Thymus (tissue), 11 donors: ENCODE results near the gene KDM4B. TPM values are rescaled to one million over a fixed set of nuclear protein-coding genes. Genes with fewer than 3 reads are reported as not detected.

Experiments used
- DNase-seq, 9 donors: peaks; one replicate each; pipeline ENCODE4 v3.0.0-alpha.2; 2013; ENCODE audit warnings: low spot score in 9 of 9, low read depth in 6 of 9, missing footprints in 1 of 9
- H3K27ac ChIP-seq, 2 donors: one replicate each; pipeline ENCODE4 v1.5.1; 2013; ENCODE audit warnings: control low read depth in 1 of 2, low read depth in 1 of 2, low read length in 1 of 2, mild to moderate bottlenecking in 1 of 2, moderate library complexity in 1 of 2
- H3K27me3 ChIP-seq, 2 donors: one replicate each; pipeline ENCODE4 v1.5.1; 2013; ENCODE audit warnings: low read length in 1 of 2; ENCODE audit not compliant: control insufficient read depth in 2 of 2, insufficient read depth in 1 of 2
- H3K36me3 ChIP-seq, 2 donors: one replicate each; pipeline ENCODE4 v1.5.1; 2013; ENCODE audit warnings: low read length in 1 of 2, mild to moderate bottlenecking in 1 of 2, moderate library complexity in 1 of 2; ENCODE audit not compliant: control insufficient read depth in 2 of 2, insufficient read depth in 2 of 2
- H3K4me1 ChIP-seq, 2 donors: one replicate each; pipeline ENCODE4 v1.5.1; 2013; ENCODE audit warnings: low read length in 2 of 2; ENCODE audit not compliant: control insufficient read depth in 2 of 2, insufficient read depth in 2 of 2
- H3K4me3 ChIP-seq, 2 donors: one replicate each; pipeline ENCODE4 v1.5.1; 2013; ENCODE audit warnings: low read length in 2 of 2, control low read depth in 1 of 2, mild to moderate bottlenecking in 1 of 2
- H3K9me3 ChIP-seq, 2 donors: one replicate each; pipeline ENCODE4 v1.5.1; 2013; ENCODE audit warnings: low read length in 1 of 2, mild to moderate bottlenecking in 1 of 2; ENCODE audit not compliant: control insufficient read depth in 2 of 2, insufficient read depth in 1 of 2
- WGBS: extraction: QIAGEN DNeasy Blood & Tissue Kit; methylation state at CpG from one replicate; pipeline ENCODE4 v1.1.7; 2013; 5-methylcytosine and 5-hydroxymethylcytosine counted together
- polyA plus RNA-seq: library from polyadenylated mRNA; stranded (reverse); fragments of 200-250 nt; gene quantifications from one replicate; pipeline ENCODE4 v1.2.3, GENCODE V29; 2013
- total RNA-seq: library from RNA; stranded (reverse); fragments of 120-200 nt; gene quantifications from one replicate; pipeline ENCODE4 v1.2.4, GENCODE V29; 2013
- donor health status: healthy.

KDM4B gene
- total and polyA plus RNA-seq, 2 donors = 8.6 to 24.6 TPM

DNA sequence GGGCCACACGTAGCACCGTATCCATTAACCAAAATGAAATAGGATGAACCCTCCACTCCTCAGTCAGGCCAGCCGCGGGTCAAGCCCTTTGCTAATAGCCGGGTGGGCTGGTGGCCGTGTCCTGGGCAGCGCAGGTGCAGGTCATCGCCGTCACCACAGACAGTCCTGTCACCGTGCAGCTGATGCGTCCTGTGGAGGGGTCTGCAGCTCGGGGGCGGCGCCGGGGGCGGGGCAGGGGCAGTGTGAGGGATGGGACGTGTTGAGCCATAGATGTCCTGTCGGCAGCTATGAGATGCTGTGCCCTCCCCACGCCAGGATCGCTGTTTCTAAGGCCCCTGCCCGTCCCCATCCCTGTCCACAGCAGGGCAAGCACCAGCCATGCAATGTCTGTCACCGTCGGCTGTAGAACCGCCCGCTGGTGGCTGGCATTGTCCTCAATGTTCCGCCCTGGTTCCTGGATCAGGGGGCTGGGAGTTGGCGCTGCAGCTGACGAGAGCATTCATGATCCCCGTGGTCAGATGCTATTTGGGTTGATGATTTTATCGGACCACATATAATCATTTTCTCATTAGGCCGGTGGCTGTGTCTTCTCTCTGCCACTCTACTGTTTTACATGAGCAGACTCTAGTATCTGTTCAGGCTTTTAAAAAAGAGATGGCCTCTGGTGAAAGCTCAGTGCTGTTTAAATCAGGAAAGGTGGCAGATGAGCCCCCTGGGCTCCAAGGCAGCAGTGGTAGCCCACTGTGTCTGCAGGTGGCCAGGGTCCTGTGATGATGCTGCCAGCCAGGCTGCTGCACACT is 126.1 kb downstream of the KDM4B start:
- no peak for DNase-seq
- Histone ChIP-seq H3K4me3 (no peak overlapping the region), H3K27me3 (no peaks in the 10 kb centered on the region), H3K9me3 (peaks cover 8 to 33% of the 10 kb centered on the region in 2 donors), H3K4me1 (peaks cover 0 to 14% of the 10 kb centered on the region in 2 donors), H3K36me3 (peaks cover 0 to 7% of the 10 kb centered on the region in 2 donors), H3K27ac (no peak overlapping the region)
- WGBS = 98% methylated on average over 31 of the region's 31 CpGs

DNA sequence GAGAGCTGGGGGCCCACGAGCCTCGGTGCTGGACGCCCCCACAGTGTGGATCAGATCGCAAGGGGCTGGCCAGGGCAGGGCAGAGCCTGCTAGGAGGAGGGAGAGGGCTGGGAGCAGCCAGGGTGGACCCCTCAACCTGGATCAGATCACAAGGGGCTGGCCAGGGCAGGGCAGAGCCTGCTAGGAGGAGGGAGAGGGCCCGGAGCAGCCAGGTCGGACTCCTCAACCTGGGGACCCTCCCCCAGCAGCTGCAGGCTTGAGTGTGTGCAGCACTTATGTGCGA is 126.6 kb downstream of the KDM4B start:
- no peak for DNase-seq
- H3K27me3 ChIP-seq = no peaks in the 10 kb centered on the region
- WGBS = 90% methylated on average over 7 of the region's 7 CpGs
- H3K9me3 ChIP-seq = peaks cover 8 to 38% of the 10 kb centered on the region in 2 donors
- H3K36me3 ChIP-seq = peaks cover 0 to 10% of the 10 kb centered on the region in 2 donors
- no peak overlapping the region for H3K27ac ChIP-seq
- peaks cover 0 to 14% of the 10 kb centered on the region in 2 donors for H3K4me1 ChIP-seq
- H3K4me3 ChIP-seq = no peak overlapping the region

DNA sequence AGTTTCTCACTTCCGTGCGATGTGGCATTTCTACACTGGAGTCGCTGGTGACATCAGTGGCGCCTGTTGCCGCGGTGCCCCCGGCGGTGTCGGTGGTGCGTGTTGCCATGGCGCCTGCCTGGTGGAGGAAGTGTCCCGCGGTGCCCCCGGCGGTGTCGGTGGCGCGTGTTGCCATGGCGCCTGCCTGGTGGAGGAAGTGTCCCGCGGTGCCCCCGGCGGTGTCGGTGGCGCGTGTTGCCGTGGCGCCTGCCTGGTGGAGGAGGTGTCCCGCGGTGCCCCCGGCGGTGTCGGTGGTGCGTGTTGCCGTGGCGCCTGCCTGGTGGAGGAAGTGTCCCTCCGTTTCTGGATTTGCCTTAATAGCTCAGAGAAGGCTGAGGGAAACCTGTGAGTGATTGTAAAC is 127.6 kb downstream of the KDM4B start:
- Histone ChIP-seq H3K36me3 (peaks cover 0 to 10% of the 10 kb centered on the region in 2 donors), H3K4me1 (peaks cover 0 to 7% of the 10 kb centered on the region in 2 donors), H3K27ac (no peak overlapping the region), H3K27me3 (no peaks in the 10 kb centered on the region), H3K4me3 (no peak overlapping the region), H3K9me3 (peaks cover 8 to 42% of the 10 kb centered on the region in 2 donors)
- WGBS = 98% methylated on average over 37 of the region's 37 CpGs
- DNase-seq = no peak

DNA sequence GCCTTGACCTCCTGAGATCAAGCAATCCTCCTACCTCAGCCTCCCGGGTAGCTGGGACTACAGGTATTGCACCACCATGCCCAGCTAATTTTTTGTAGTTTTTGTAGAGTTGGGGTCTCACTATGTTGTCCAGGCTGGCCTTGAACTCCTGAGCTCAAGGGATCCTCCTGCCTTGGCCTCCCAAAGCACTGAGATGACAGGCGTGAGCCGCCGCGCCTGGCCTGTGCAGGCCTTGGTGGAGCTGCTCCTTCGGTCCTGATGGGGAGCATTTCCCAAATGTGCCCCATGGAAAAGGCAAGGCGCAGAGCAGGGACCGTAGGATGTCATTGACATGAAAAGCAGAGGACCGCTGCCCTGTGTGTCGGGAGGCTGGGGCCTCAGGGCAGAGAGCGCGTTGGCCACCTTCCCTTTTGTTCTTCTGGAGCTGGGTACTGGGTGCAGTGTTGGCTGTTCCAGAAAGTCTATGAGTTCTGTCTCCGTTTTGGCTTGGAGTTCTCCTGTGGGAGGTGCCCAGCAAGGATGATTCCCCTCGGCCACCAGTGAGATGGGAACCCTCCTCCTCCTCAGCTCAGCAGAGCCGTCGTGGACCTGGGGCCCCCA is 128.5 kb downstream of the KDM4B start:
- no peak overlapping the region for H3K27ac ChIP-seq
- no peak overlapping the region for H3K4me3 ChIP-seq
- 98% methylated on average over 16 of the region's 16 CpGs for whole genome bisulfite sequencing
- H3K9me3 ChIP-seq = peaks cover 8 to 42% of the 10 kb centered on the region in 2 donors
- no peak for DNase-seq
- no peaks in the 10 kb centered on the region for H3K4me1 ChIP-seq
- no peaks in the 10 kb centered on the region for H3K27me3 ChIP-seq
- peaks cover 0 to 10% of the 10 kb centered on the region in 2 donors for H3K36me3 ChIP-seq

DNA sequence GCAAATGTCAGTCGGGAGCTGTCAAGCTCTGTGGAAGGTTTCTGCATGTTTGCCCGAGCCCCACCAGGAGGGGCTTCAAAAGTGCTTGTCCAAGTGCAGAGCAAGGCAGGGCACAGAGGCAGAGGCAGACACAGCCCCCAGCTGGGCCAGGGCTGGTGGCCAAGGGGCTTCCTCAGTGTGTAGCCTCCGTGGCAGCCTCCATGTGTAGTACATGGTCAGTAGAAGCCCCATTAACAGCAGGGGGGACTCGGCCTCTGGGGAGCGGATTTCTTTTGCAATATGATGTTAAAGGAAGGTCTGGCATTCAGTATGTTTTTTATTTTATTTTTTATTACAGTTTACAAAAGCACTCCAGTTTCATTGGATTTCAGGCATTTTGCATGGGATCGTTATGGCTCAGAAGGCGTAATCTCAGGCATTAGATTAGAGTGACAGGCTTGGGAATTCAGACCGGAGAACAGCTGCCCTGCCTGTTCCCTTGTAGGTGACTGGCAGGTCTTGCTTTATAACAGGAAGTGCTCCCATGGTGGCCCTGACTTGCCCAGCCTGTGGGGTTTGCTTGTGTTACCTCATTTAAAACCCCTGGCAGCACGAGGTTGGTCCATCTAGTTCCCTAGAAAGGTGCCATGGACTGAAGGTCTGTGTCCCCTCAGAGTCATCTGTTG is 129.2 kb downstream of the KDM4B start:
- Histone ChIP-seq H3K27me3 (no peaks in the 10 kb centered on the region), H3K9me3 (peaks cover 8 to 42% of the 10 kb centered on the region in 2 donors), H3K27ac (no peak overlapping the region), H3K4me3 (no peak overlapping the region), H3K36me3 (peaks cover 0 to 10% of the 10 kb centered on the region in 2 donors), H3K4me1 (no peaks in the 10 kb centered on the region)
- WGBS = 98% methylated on average over 9 of the region's 9 CpGs
- no peak for DNase-seq

DNA sequence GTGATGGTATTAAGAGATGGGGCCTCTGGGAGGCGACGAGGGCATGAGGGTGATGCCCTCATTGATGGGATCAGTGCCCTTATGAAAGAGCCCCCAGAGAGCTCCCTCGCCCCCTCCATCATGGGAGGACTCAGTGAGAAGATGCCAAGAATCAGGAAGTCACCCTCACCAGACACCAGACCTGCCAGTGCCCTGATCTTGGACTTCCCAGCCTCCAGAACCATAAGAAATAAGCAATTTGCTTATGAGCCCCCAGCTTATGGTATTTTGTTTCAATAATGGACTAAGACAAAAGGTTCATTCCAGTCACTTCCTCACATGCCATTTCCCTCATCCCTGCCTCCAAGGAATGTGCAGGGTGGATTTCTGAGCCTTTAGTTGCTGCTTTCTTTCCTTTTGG is 129.7 kb downstream of the KDM4B start:
- Histone ChIP-seq H3K4me1 (no peaks in the 10 kb centered on the region), H3K4me3 (no peak overlapping the region), H3K36me3 (peaks cover 0 to 10% of the 10 kb centered on the region in 2 donors), H3K9me3 (peaks cover 8 to 42% of the 10 kb centered on the region in 2 donors), H3K27me3 (no peaks in the 10 kb centered on the region), H3K27ac (no peak overlapping the region)
- no peak for DNase-seq
- over 99% methylated on average over 3 of the region's 3 CpGs for WGBS

DNA sequence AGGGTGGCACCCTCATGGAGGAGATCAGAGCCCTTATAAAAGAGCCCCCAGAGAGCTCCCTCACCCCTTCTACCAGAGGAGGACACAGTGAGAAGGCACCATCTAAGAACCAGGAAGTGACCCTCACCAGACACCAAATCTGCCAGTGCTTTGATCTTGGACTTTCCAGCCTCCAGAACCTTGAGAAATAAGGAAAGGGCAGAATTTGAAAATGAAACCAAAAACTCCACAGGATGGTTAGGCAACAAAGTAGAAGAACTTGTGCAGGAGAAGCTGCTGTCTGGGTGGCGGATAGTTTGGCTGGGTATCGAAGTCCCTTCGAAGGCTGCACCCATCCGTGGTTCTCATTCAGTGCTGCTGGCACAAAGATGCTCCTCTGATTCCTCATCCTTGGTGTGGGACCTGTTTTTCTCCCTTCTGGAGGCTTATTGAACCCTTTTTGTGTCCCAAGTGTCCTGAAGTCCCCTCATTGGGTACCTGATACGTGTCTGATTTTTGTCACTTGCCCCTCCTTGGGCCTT is 130.8 kb downstream of the KDM4B start:
- WGBS = 98% methylated on average over 5 of the region's 5 CpGs
- no peak for DNase-seq
- Histone ChIP-seq H3K27ac (no peak overlapping the region), H3K4me3 (no peak overlapping the region), H3K27me3 (no peaks in the 10 kb centered on the region), H3K9me3 (peaks cover 8 to 42% of the 10 kb centered on the region in 2 donors), H3K36me3 (peaks cover 0 to 10% of the 10 kb centered on the region in 2 donors), H3K4me1 (no peaks in the 10 kb centered on the region)

DNA sequence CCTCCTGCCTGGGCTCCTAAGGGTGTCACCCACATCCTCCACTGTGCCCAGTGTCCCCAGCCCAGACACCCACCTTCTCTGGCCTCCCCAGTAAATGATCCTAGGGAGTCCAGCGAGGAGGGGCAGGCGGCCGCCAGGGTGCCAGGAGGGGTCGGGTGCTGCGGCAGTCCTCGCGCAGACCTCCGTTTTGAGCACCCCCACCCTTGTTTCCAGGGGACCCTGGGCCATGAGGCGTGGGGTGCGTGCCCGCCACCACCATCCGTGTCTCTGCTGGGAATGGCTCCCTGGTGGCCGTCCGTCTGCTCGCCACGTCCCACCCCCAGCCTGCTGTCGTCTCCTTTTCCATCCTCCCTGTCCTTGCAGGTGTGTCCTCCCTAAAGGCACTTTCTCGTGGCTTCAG is 133.0 kb downstream of the KDM4B start:
- 97% methylated on average over 18 of the region's 18 CpGs for WGBS
- Histone ChIP-seq H3K4me3 (no peak overlapping the region), H3K4me1 (no peaks in the 10 kb centered on the region), H3K9me3 (peaks cover 8 to 40% of the 10 kb centered on the region in 2 donors), H3K27me3 (no peaks in the 10 kb centered on the region), H3K27ac (no peak overlapping the region), H3K36me3 (peaks cover 8 to 10% of the 10 kb centered on the region in 2 donors)
- DNase-seq = no peak

DNA sequence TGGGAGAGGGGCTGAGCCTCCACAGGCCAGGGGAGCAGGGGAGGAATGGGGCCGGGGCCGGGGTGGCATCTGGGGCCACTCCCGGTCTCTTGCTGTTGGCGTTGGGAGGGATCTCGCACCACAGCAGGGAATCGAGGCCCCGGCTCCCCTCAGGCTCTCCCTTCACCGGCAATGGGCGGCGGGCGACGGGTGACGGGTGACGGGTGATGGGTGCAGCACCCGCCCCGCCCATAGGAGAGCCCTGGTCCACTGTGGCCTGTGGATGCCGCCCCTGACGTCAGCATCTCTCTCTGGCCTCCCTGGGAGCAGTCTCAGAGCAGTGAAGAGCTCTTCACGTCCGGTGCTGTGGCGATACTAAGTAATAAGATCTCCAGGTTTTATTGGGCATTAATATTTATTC is 133.6 kb downstream of the KDM4B start:
- Histone ChIP-seq H3K4me3 (no peak overlapping the region), H3K27ac (no peak overlapping the region), H3K27me3 (no peaks in the 10 kb centered on the region), H3K9me3 (peaks cover 8 to 34% of the 10 kb centered on the region in 2 donors), H3K36me3 (peaks cover 8 to 10% of the 10 kb centered on the region in 2 donors), H3K4me1 (no peaks in the 10 kb centered on the region)
- DNase-seq = no peak
- WGBS = 98% methylated on average over 21 of the region's 21 CpGs
